AG09309 (cell line): ENCODE data around the gene FRMD8.
A peak's percentile ranks its signal among the peaks of the same experiment; 100 is the strongest.

Source experiments
- DNase-seq: peaks from one replicate; pipeline ENCODE4 v3.0.0-alpha.2; 2010; ENCODE audit warnings: low read depth
- H3K4me3 ChIP-seq: 2 replicates; pipeline ENCODE4 v1.5.1; 2011; ENCODE audit warnings: mild to moderate bottlenecking, low read depth, low read length, moderate library complexity; ENCODE audit not compliant: control insufficient read depth
- TF ChIP-seq, protein P1 (sequence below): IDR thresholded peaks from 2 replicates; pipeline ENCODE4 v1.5.1; 2011; ENCODE audit warnings: mild to moderate bottlenecking, low read depth, low read length, inconsistent platforms; ENCODE audit not compliant: insufficient read depth, control insufficient read depth; ENCODE audit errors: missing control alignments

The FRMD8 gene

DNA sequence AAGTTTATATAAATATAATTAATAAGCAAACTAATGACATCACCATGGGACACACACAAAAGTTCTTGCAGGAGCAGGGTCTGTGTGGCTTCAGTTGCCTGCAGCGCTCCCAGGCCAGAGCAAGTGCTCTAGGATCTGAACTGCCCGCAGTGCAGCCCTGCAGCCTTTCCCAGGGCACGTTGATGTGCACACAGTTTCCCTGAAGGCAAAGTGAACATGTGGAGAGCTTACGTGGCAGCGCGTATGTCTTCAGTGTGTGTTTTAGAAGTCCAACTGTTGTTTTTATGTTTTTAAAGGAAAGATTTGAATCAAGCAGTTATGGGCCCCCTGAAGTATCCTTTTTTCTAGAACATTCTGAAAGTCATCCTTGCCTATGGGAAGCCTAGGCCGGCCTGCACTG, 33.1 kb upstream of the FRMD8 start:
- TF ChIP-seq, protein P1, sequence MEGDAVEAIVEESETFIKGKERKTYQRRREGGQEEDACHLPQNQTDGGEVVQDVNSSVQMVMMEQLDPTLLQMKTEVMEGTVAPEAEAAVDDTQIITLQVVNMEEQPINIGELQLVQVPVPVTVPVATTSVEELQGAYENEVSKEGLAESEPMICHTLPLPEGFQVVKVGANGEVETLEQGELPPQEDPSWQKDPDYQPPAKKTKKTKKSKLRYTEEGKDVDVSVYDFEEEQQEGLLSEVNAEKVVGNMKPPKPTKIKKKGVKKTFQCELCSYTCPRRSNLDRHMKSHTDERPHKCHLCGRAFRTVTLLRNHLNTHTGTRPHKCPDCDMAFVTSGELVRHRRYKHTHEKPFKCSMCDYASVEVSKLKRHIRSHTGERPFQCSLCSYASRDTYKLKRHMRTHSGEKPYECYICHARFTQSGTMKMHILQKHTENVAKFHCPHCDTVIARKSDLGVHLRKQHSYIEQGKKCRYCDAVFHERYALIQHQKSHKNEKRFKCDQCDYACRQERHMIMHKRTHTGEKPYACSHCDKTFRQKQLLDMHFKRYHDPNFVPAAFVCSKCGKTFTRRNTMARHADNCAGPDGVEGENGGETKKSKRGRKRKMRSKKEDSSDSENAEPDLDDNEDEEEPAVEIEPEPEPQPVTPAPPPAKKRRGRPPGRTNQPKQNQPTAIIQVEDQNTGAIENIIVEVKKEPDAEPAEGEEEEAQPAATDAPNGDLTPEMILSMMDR: no peak
- no peak for DNase-seq
- H3K4me3 ChIP-seq: no peak overlapping the region

DNA sequence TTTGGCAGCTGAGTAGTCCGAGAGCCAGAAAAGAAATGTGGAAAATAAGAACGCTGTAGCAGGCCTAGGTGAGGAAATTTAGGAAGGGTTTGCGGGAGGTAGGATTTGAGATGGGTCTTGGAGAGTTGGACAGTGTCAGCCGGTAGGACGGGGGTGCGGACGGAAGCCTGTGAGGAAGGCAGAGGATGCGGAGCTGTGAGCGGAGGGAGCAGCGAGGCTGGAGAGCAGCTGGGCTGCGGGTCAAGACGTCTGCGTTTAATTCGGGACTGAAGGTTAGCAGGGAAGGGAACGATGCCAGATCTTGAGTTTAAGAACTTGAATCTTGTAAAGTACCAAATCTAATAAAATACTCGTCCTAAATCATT, 32.6 kb upstream of the FRMD8 start:
- DNase-seq: no peak
- peak overlapping the region; percentile 58 for H3K4me3 ChIP-seq
- TF ChIP-seq, protein P1: no peak

DNA sequence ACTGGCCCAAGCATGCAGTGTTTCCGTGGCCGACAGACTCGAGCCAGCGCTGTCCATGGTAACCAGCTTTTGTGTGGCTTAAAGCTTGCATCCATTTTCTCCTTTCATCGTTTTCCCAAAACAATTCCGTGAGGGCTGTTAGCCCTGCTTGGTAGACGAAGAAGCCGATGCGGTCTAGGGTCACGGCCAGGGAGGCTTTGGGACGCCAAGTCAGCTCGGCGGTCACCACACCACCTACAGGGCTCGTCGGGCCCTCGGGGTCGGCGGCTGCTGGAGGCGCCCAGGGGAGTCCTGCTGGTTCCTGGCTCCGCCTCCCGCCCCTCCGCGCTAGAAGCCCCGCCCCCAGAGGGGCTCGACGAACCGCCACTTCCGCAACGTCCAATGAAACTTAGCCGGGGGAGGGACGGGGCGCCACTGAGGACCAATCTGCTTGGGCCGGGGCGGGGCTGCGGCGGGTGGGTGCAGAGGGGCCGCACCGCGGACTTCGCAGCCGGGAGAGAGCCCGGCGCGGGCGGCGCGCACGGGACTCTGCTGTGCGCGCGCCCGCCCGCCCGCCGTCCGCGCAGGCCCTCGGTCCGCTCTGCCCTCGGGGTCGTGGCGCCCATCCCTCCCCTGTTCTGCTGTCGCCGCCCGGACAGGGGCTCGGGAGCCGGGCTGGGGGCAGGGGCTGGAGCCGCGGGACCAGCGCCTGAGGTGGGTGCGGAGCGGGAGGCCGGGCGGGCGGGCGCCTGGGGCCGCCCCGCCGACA, 32.0 kb upstream of the FRMD8 start, which contains the start of gene TIGD3:
TSS of gene TIGD3 (plus strand) at position 487 of the 748 bp plus-strand sequence. CDS start 1,058 bp downstream, outside the sequence.
- TF ChIP-seq, protein P1: no peak
- H3K4me3 ChIP-seq: peak within 1 kb of the TSS; percentile 58
- DNase-seq: peak; percentile 54

DNA sequence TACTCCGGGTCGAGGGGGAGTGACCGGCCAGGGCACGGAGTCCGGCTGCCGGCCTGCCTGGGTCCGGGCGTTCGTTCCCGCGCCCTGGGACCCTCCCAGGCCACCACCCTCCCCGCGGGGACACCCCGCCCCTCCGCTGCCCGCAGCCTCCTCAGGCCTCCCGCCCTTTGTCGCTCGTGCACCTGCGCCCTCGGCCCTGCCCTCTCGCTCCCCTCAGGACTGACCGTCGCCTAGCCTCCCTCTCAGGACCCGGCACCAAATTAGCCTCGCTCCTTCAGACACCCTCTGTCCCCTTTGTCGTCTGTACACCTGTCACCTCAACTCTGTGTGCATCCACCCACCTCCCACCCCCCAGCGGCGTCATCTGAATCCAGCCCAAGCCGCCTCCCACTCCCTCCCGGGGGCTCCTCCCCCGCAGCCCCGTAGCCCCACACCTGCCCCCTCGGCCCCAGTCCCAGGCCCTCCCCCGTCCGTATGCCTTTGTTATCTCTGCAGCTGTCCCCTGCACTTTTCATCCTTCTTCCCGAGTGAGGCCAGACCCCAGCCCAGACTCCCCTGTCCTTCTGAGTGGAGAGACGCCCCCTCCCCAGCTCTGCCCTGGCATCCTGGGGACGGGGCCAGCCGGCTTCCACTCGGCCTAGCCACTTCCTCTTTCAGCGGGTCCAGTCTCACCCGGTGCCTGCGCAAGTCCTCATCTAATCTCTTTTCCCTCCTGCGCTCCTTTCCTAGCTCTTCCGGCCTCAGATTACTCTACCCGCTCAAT, 31.2 kb upstream of the FRMD8 start:
- TF ChIP-seq, protein P1: no peak
- peak overlapping the region; percentile 58 for H3K4me3 ChIP-seq
- DNase-seq: no peak

DNA sequence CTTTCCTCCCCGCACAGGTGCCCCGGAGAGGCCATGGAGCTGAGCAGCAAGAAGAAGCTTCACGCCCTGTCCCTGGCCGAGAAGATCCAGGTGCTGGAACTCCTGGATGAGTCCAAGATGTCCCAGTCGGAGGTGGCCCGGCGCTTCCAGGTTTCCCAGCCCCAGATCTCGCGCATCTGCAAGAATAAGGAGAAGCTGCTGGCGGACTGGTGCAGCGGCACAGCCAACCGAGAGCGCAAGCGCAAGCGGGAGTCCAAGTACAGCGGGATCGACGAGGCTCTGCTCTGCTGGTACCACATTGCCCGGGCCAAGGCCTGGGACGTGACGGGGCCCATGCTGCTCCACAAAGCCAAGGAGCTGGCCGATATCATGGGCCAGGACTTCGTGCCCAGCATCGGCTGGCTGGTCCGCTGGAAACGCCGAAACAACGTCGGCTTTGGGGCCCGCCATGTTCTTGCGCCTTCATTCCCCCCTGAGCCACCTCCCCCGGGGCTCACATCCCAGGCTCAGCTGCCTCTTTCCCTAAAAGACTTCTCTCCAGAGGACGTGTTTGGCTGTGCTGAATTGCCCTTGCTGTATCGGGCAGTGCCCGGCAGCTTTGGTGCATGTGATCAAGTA, 30.6 kb upstream of the FRMD8 start:
- H3K4me3 ChIP-seq: peak overlapping the region; percentile 58
- no peak for DNase-seq
- TF ChIP-seq, protein P1: no peak

DNA sequence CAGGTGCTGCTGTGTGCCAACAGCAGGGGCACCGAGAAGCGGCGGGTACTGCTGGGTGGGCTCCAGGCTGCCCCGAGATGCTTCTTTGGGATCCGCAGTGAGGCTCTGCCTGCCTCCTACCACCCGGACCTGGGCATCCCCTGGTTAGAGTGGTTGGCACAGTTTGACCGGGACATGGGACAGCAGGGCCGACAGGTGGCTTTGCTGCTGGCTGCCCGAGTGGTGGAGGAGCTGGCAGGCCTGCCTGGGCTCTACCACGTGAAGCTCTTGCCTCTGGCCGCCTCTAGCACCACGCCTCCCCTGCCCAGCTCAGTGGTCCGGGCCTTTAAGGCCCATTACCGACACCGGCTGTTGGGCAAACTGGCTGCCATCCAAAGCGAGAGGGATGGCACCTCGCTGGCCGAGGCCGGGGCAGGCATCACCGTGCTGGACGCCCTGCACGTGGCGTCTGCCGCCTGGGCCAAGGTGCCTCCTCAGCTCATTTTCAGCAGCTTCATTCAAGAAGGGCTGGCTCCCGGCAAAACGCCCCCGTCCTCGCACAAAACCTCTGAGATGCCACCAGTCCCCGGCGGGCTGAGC, 30.0 kb upstream of the FRMD8 start:
- TF ChIP-seq, protein P1: no peak
- no peak overlapping the region for H3K4me3 ChIP-seq
- no peak for DNase-seq
